ENCODE results near the gene FGFR4. TPM values are rescaled to one million over a fixed set of nuclear protein-coding genes. Genes with fewer than 3 reads are reported as not detected.
"Not testable (repeated sequence)": the region's sequence is repeated elsewhere in the genome, so short reads cannot be mapped to it uniquely, and the experiment has no call there.

The FGFR4 gene
- total and polyA plus RNA-seq, 2 donors from 2014 or later: 50.2 to 72.6 TPM

DNA sequence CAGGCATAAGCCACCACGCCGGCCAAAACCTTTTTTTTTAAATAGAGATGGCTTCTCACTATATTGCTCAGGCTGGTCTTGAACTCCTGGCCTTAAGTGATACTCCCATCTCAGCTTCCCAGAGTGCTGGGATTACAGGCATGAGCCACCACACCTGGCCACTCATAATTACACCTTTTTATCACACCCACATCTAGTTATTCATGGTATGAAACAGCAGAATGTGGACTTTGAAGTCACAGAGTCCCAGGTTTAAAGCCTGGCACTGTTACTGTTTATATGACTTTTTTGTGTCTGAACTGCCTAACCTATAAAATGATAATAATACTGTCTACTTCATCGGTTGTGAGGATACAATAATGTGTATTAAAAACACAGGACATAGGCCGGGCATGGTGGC, 41.1 kb upstream of the FGFR4 start:
- Histone ChIP-seq H3K4me1 (ENCODE audit: control insufficient read depth in 2 of 3, insufficient read depth in 2 of 3, low read depth in 1 of 3, low read length in 3 of 3) (no peaks in the 10 kb centered on the region), H3K9ac (ENCODE audit: low read length in 3 of 3) (no peak overlapping the region), H3K9me3 (ENCODE audit: control insufficient read depth in 2 of 3, insufficient read depth in 1 of 3, low read length in 3 of 3) (no peaks in the 10 kb centered on the region), H3K4me3 (ENCODE audit: low read length in 3 of 3) (no peak overlapping the region), H3K36me3 (ENCODE audit: control insufficient read depth in 2 of 3, insufficient read depth in 3 of 3, low read length in 3 of 3) (peaks cover 10 to 27% (median 11%) of the 10 kb centered on the region in 3 donors), H3K27ac (ENCODE audit: low read depth in 2 of 2, low read length in 2 of 2) (no peak overlapping the region), H3K27me3 (ENCODE audit: control insufficient read depth, insufficient read depth, low read length) (no peaks in the 10 kb centered on the region)
- no peak for FAIRE-seq
- TF ChIP-seq, protein P1, sequence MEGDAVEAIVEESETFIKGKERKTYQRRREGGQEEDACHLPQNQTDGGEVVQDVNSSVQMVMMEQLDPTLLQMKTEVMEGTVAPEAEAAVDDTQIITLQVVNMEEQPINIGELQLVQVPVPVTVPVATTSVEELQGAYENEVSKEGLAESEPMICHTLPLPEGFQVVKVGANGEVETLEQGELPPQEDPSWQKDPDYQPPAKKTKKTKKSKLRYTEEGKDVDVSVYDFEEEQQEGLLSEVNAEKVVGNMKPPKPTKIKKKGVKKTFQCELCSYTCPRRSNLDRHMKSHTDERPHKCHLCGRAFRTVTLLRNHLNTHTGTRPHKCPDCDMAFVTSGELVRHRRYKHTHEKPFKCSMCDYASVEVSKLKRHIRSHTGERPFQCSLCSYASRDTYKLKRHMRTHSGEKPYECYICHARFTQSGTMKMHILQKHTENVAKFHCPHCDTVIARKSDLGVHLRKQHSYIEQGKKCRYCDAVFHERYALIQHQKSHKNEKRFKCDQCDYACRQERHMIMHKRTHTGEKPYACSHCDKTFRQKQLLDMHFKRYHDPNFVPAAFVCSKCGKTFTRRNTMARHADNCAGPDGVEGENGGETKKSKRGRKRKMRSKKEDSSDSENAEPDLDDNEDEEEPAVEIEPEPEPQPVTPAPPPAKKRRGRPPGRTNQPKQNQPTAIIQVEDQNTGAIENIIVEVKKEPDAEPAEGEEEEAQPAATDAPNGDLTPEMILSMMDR (IDR thresholded peaks at IDR 0.05; ENCODE audit: borderline replicate concordance, extremely low read depth, insufficient read depth): no peak
- intact Hi-C loops (cut with DNase I): no loop called here
- DNase-seq: no peak

DNA sequence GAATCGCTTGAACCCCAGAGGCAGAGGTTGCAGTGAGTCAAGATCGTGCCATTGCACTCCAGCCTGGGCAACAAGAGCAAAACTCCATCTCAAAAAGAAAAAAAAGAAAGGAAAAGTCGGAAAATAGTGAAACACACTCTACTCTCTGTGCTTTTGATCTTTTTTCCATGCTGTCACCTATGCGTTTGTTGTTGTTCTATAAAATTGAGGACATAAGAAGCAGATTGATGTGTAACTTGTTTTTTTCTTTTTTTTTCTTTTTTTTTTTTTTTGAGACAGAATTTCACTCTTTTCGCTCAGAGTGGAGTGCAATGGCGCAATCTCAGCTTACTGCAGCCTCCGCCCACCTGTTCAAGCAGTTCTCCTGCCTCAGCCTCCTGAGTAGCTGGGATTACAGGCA, 38.2 kb upstream of the FGFR4 start:
- H3K36me3 ChIP-seq (ENCODE audit: control insufficient read depth in 2 of 3, insufficient read depth in 3 of 3, low read length in 3 of 3): peaks cover 2 to 11% (median 10%) of the 10 kb centered on the region in 3 donors
- intact Hi-C loops (cut with DNase I); H3K4me1 ChIP-seq (ENCODE audit: control insufficient read depth in 2 of 3, insufficient read depth in 2 of 3, low read depth in 1 of 3, low read length in 3 of 3); DNase-seq; H3K9ac ChIP-seq (ENCODE audit: low read length in 3 of 3); FAIRE-seq; H3K27ac ChIP-seq (ENCODE audit: low read depth in 2 of 2, low read length in 2 of 2); H3K9me3 ChIP-seq (ENCODE audit: control insufficient read depth in 2 of 3, insufficient read depth in 1 of 3, low read length in 3 of 3); H3K27me3 ChIP-seq (ENCODE audit: control insufficient read depth, insufficient read depth, low read length); H3K4me3 ChIP-seq (ENCODE audit: low read length in 3 of 3): not testable (repeated sequence)

DNA sequence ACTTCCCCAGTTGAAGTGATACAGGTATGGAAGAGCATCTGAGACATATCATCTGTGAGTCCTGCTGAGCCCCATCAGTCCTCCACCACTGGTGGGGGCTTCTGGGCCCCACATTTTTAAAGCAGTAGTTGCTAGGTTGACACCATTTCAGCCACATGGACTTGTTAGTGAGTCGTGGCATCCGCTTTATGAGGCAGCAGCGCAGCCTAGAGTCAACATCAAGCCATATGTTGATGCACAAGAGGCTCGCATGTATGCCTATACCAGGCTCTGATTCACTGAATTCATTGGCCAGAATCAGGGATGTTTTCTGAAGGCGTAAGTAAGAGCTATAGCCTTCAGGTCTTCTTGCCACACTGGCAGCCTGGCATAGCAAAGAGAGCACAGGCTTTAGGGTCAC, 37.4 kb upstream of the FGFR4 start:
- DNase-seq (no peak), FAIRE-seq (no peak)
- TF ChIP-seq, protein P1 (IDR thresholded peaks at IDR 0.05; ENCODE audit: borderline replicate concordance, extremely low read depth, insufficient read depth): no peak
- intact Hi-C loops (cut with DNase I): no loop called here
- H3K27me3 ChIP-seq (ENCODE audit: control insufficient read depth, insufficient read depth, low read length): no peaks in the 10 kb centered on the region
- H3K4me3 ChIP-seq (ENCODE audit: low read length in 3 of 3): no peak overlapping the region
- H3K36me3 ChIP-seq (ENCODE audit: control insufficient read depth in 2 of 3, insufficient read depth in 3 of 3, low read length in 3 of 3): peaks cover 2 to 12% (median 11%) of the 10 kb centered on the region in 3 donors
- H3K9ac ChIP-seq (ENCODE audit: low read length in 3 of 3): no peak overlapping the region
- H3K9me3 ChIP-seq (ENCODE audit: control insufficient read depth in 2 of 3, insufficient read depth in 1 of 3, low read length in 3 of 3): no peaks in the 10 kb centered on the region
- H3K27ac ChIP-seq (ENCODE audit: low read depth in 2 of 2, low read length in 2 of 2): no peak overlapping the region
- no peaks in the 10 kb centered on the region for H3K4me1 ChIP-seq (ENCODE audit: control insufficient read depth in 2 of 3, insufficient read depth in 2 of 3, low read depth in 1 of 3, low read length in 3 of 3)

DNA sequence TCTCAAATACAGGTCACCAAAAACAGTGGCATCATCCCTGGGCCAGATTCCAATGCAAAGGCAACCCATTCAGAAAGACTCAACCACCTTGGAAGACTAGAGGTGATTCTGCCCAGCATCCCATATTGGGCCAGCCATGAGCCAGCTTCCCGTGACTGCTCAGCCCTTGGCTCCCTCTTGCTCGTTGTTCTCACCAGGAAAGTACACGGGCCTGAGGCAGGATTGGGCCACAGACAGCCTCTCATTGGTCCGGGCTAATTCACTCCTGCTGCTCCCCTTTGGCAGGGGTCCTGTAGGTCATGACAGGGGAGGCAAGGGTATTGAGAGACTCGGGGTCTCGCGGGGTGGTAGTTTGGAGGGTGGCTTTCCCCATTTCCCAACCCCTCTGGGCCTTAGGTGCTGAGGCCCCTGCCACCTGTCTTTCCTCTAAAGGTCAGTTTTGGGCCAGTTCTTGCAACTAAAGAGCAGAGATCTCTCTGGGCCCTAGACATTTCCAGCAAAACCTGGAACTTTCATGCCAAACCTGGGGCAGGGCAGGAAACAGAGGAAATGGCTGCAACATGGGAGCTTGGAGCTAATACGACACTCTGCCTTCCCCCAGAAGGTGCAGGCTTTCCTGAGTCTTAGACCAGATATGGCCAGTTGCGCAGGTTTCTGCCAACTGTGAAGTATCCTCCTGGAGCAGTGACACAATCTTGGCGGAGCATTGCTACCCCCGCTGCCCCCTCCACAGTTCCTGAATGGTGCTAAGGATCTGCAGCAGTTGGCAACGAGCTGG, 22.0 kb upstream of the FGFR4 start:
- Histone ChIP-seq H3K9ac (ENCODE audit: low read length in 3 of 3) (no peak overlapping the region), H3K4me3 (ENCODE audit: low read length in 3 of 3) (no peak overlapping the region), H3K27ac (ENCODE audit: low read depth in 2 of 2, low read length in 2 of 2) (no peak overlapping the region), H3K27me3 (ENCODE audit: control insufficient read depth, insufficient read depth, low read length) (no peaks in the 10 kb centered on the region), H3K36me3 (ENCODE audit: control insufficient read depth in 2 of 3, insufficient read depth in 3 of 3, low read length in 3 of 3) (peaks cover 4 to 13% (median 9%) of the 10 kb centered on the region in 3 donors), H3K4me1 (ENCODE audit: control insufficient read depth in 2 of 3, insufficient read depth in 2 of 3, low read depth in 1 of 3, low read length in 3 of 3) (no peaks in the 10 kb centered on the region), H3K9me3 (ENCODE audit: control insufficient read depth in 2 of 3, insufficient read depth in 1 of 3, low read length in 3 of 3) (no peaks in the 10 kb centered on the region)
- FAIRE-seq: no peak
- intact Hi-C loops (cut with DNase I): no loop called here
- peak in 1 of 5 donors; percentile 60 for DNase-seq
- TF ChIP-seq, protein P1 (IDR thresholded peaks at IDR 0.05; ENCODE audit: borderline replicate concordance, extremely low read depth, insufficient read depth): no peak
